Embryonic facial prominence (tissue), 1 donor: Measurements from ENCODE around the gene RFX1.
"Not testable (repeated sequence)": the region's sequence is repeated elsewhere in the genome, so short reads cannot be mapped to it uniquely, and the experiment has no call there.

Experiments used
- DNase-seq: peaks from one replicate; pipeline ENCODE4 v3.0.0-alpha.2; 2016; ENCODE audit errors: extremely low spot score

The RFX1 gene

GRCh38 chr19:13979686-13980085 lies 26.4 kb downstream of the RFX1 start:
- DNase-seq = no peak

GRCh38 chr19:13979244-13979615 lies 26.9 kb downstream of the RFX1 start:
- no peak for DNase-seq

- peak; percentile 94 for DNase-seq
These were observed 27.5 kb downstream of the RFX1 start for GRCh38 chr19:13978351-13979243.

- no peak for DNase-seq
These were observed 28.3 kb downstream of the RFX1 start for GRCh38 chr19:13977803-13978202.

- no peak for DNase-seq
These were observed 29.7 kb downstream of the RFX1 start for GRCh38 chr19:13976446-13976845.

GRCh38 chr19:13975870-13976269 lies 30.2 kb downstream of the RFX1 start:
- DNase-seq = no peak

- DNase-seq = no peak
These were observed 32.0 kb downstream of the RFX1 start for GRCh38 chr19:13974073-13974472.

- DNase-seq = not testable (repeated sequence)
These were observed 32.6 kb downstream of the RFX1 start for GRCh38 chr19:13973479-13973878.

- DNase-seq = no peak
These were observed 33.6 kb downstream of the RFX1 start for GRCh38 chr19:13972368-13973155.

GRCh38 chr19:13971868-13972267 lies 34.3 kb downstream of the RFX1 start:
- not testable (repeated sequence) for DNase-seq

GRCh38 chr19:13969897-13970296 lies 36.2 kb downstream of the RFX1 start:
- DNase-seq = no peak

- no peak for DNase-seq
These were observed 37.1 kb downstream of the RFX1 start for GRCh38 chr19:13968999-13969398.

- DNase-seq = no peak
These were observed 37.7 kb downstream of the RFX1 start for GRCh38 chr19:13968383-13968935.

GRCh38 chr19:13967206-13967605 lies 38.9 kb downstream of the RFX1 start:
- DNase-seq = not testable (repeated sequence)

- no peak for DNase-seq
These were observed 39.4 kb downstream of the RFX1 start for GRCh38 chr19:13966684-13967128.

- DNase-seq = no peak
These were observed 40.0 kb downstream of the RFX1 start for GRCh38 chr19:13965926-13966683.

- DNase-seq = no peak
These were observed 40.7 kb downstream of the RFX1 start for GRCh38 chr19:13965377-13965896.

- no peak for DNase-seq
These were observed 41.3 kb downstream of the RFX1 start for GRCh38 chr19:13964776-13965175.

- no peak for DNase-seq
These were observed 42.5 kb downstream of the RFX1 start for GRCh38 chr19:13963603-13964105.

GRCh38 chr19:13962699-13963602 lies 43.2 kb downstream of the RFX1 start:
- DNase-seq = no peak
